HG03045 (cell line): ENCODE measurements around the gene SRCIN1.
"Not testable (repeated sequence)": the region's sequence is repeated elsewhere in the genome, so short reads cannot be mapped to it uniquely, and the experiment has no call there.

Experiments
- ATAC-seq: cut with Tn5 transposase; IDR thresholded peaks from one replicate; pipeline ENCODE4 v1.9.1; 2021; ENCODE audit warnings: mild to moderate bottlenecking, moderate library complexity; ENCODE audit not compliant: unreplicated experiment

Gene SRCIN1

DNA sequence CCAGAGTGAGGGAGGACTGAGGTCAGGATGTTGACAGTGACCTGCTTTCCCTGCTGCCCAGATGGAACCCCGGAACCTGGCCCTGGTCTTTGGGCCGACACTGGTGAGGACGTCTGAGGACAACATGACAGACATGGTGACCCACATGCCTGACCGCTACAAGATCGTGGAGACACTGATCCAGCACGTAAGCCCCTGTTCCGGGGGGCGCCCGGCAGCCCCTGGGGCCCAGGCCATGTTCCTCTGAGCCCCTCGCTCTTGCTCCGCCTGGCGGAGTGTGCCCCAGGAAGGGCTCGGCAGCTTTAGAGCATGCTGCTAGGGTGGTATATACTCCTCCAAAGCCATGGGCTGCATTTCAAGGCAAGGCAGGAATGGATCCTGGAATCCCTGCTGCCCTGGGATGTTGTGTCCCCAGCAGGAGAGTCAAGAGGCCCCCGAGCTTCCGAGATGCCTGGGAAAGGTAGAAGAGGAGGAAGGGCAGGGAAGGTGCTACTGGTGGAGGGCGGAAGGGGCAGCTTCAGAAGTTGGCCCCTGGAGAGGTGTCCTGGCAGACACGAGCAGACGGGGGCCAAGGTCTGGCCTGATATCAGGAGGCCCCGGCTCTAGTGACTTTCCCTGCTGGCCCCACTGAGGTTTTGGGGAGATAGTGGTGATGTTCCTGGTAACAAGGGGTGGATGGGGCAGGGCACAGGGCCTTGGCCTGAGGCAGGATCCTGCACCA lies 114.2 kb downstream of the SRCIN1 start:
- ATAC-seq: not testable (repeated sequence)

DNA sequence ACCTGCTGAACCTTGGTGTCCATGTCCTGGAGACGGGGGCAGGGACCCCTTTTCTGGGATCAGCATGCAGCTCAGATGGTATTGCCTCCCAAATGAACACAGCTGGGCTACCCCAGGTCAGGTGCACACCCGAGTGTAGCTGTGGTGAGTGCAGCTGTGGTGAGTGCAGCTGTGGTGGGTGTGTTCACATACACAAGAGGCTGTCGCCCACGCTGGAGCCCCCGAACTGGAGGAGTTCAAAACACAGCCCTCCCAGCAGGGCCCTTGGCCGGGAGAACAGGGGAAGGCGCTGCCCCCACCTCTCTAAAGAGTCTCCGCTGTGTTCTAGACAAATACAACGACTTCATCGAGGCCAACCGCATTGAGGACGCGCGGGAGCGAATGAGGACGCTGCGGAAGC lies 116.0 kb downstream of the SRCIN1 start:
- ATAC-seq: not testable (repeated sequence)

GRCh38 chr17:38485681-38486298 lies 120.0 kb downstream of the SRCIN1 start:
- peak; percentile 72 for ATAC-seq

DNA sequence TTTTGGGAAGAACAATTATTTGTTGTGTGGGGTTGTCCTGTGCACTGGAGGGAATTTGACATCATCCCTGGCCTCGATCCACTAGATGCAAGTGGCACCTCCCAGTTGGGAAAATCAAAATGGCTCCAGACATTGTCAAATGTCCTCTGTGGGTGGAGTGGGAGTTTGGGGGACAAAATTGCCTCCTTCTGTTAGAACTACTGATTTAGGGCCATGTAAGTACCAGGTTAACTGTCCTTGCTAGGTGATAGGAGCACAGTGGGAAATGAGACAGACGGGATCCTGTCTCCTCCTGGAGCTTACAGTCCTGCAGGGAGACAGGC lies 120.6 kb downstream of the SRCIN1 start:
- ATAC-seq: no peak

- ATAC-seq: peak; percentile 47
Observed at GRCh38 chr17:38484242-38485145, 121.3 kb downstream of the SRCIN1 start.

DNA sequence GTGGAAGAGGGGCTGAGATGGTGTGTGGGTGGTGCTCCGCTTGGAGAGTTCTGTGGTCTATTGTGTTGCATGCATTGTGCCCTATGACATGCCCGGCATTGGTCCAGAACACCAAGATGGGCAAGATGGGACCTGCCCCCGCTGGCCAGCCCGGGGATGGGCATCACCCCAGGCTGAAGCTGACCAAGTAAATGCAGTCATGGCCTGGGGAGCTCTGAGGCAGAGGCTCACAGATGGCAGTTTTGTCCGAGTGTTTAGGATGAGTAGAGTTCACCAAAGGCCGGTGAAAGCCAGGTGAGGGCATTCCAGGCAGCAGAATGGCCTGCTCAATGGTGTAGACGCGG lies 123.1 kb downstream of the SRCIN1 start:
- not testable (repeated sequence) for ATAC-seq

- ATAC-seq: not testable (repeated sequence)
Observed at GRCh38 chr17:38482039-38482699, 123.6 kb downstream of the SRCIN1 start.
